SJSA1 (cell line): ENCODE measurements around the gene CTPS2. TPM values are rescaled to one million over a fixed set of nuclear protein-coding genes. Genes with fewer than 3 reads are reported as not detected.

Experiments used
- DNase-seq, 2 experiments: peaks; one replicate each; pipeline ENCODE4 v3.0.0-alpha.2; 2015 to 2020; ENCODE audit warnings: low spot score in 2 of 2, low read depth in 1 of 2
- H3K27ac ChIP-seq: fragments of 250-450 bp; sonication (Bioruptor Pico); 2 replicates; pipeline ENCODE4 v1.5.1; 2020; ENCODE audit warnings: mild to moderate bottlenecking, moderate library complexity
- H3K27me3 ChIP-seq: fragments of 250-450 bp; sonication (Bioruptor Pico); replicated peaks from 2 replicates; pipeline ENCODE4 v1.5.1; 2020; ENCODE audit warnings: mild to moderate bottlenecking, moderate library complexity
- H3K36me3 ChIP-seq: fragments of 250-450 bp; sonication (Bioruptor Pico); 2 replicates; pipeline ENCODE4 v1.5.1; 2020; ENCODE audit warnings: mild to moderate bottlenecking
- H3K4me1 ChIP-seq: fragments of 250-450 bp; sonication (Bioruptor Pico); replicated peaks from 2 replicates; pipeline ENCODE4 v1.6.1; 2021; ENCODE audit warnings: mild to moderate bottlenecking
- H3K4me3 ChIP-seq: fragments of 250-450 bp; sonication (Bioruptor Pico); 2 replicates; pipeline ENCODE4 v1.5.1; 2020; ENCODE audit warnings: mild to moderate bottlenecking
- H3K9me3 ChIP-seq: fragments of 250-450 bp; sonication (Bioruptor Pico); replicated peaks from 2 replicates; pipeline ENCODE4 v1.5.1; 2020; ENCODE audit warnings: mild to moderate bottlenecking
- total RNA-seq: library from RNA; depleted of rRNA; stranded (reverse); fragments of >200 nt; shearing (Covaris generic); gene quantifications from 2 replicates; pipeline ENCODE4 v1.2.3, GENCODE V29; 2014

CTPS2 gene
- total RNA-seq, 1 experiment from 2014 or later: 8.4 TPM

GRCh38 chrX:16702700-16703599 lies 9.5 kb downstream of the CTPS2 start:
- Histone ChIP-seq H3K36me3 (0 out of 2 replicates have a peak, but pooled peaks cover 3% of the 10 kb centered on the region), H3K9me3 (no peaks in the 10 kb centered on the region), H3K4me1 (peaks cover 4% of the 10 kb centered on the region; the same call in 1 of the 2 replicates), H3K27ac (no peak overlapping the region), H3K4me3 (no peak overlapping the region), H3K27me3 (no peaks in the 10 kb centered on the region)
- no peak for DNase-seq

- H3K27me3 ChIP-seq: no peaks in the 10 kb centered on the region
- H3K9me3 ChIP-seq: no peaks in the 10 kb centered on the region
- no peak overlapping the region for H3K4me3 ChIP-seq
- no peaks in the 10 kb centered on the region for H3K36me3 ChIP-seq
- no peak overlapping the region for H3K27ac ChIP-seq
- DNase-seq: no peak
- H3K4me1 ChIP-seq: no peaks in the 10 kb centered on the region
These were observed 11.7 kb downstream of the CTPS2 start for GRCh38 chrX:16700734-16701133.

- Histone ChIP-seq H3K27me3 (no peaks in the 10 kb centered on the region), H3K9me3 (no peaks in the 10 kb centered on the region), H3K4me1 (no peaks in the 10 kb centered on the region)
These were observed 13.1 kb downstream of the CTPS2 start for GRCh38 chrX:16699389-16699788.

GRCh38 chrX:16696956-16697355 lies 15.5 kb downstream of the CTPS2 start:
- H3K9me3 ChIP-seq: no peaks in the 10 kb centered on the region
- no peaks in the 10 kb centered on the region for H3K27me3 ChIP-seq
- H3K36me3 ChIP-seq: no peaks in the 10 kb centered on the region
- no peak for DNase-seq
- no peak overlapping the region for H3K4me3 ChIP-seq
- no peaks in the 10 kb centered on the region for H3K4me1 ChIP-seq
- H3K27ac ChIP-seq: no peak overlapping the region

More at GRCh38 chrX:16699389-16699788, 13.1 kb downstream of the CTPS2 start:
- Histone ChIP-seq H3K27ac (no peak overlapping the region), H3K4me3 (no peak overlapping the region), H3K36me3 (no peaks in the 10 kb centered on the region)
- no peak for DNase-seq

- Histone ChIP-seq H3K36me3 (no peaks in the 10 kb centered on the region), H3K4me1 (no peaks in the 10 kb centered on the region)
- peak; percentile 26 to 52 for DNase-seq
These were observed 17.3 kb downstream of the CTPS2 start for GRCh38 chrX:16695079-16695676.

GRCh38 chrX:16687514-16687913 lies 25.0 kb downstream of the CTPS2 start:
- no peaks in the 10 kb centered on the region for H3K4me1 ChIP-seq
- no peak overlapping the region for H3K27ac ChIP-seq
- no peaks in the 10 kb centered on the region for H3K27me3 ChIP-seq
- no peak for DNase-seq
- no peak overlapping the region for H3K4me3 ChIP-seq
- H3K9me3 ChIP-seq: no peaks in the 10 kb centered on the region
- H3K36me3 ChIP-seq: no peaks in the 10 kb centered on the region

More at GRCh38 chrX:16695079-16695676, 17.3 kb downstream of the CTPS2 start:
- H3K27me3 ChIP-seq: no peaks in the 10 kb centered on the region
- no peaks in the 10 kb centered on the region for H3K9me3 ChIP-seq
- H3K27ac ChIP-seq: no peak overlapping the region
- no peak overlapping the region for H3K4me3 ChIP-seq

GRCh38 chrX:16683007-16683664 lies 29.3 kb downstream of the CTPS2 start:
- Histone ChIP-seq H3K4me3 (no peak overlapping the region), H3K4me1 (no peaks in the 10 kb centered on the region), H3K27ac (no peak overlapping the region), H3K9me3 (no peaks in the 10 kb centered on the region), H3K27me3 (no peaks in the 10 kb centered on the region), H3K36me3 (no peaks in the 10 kb centered on the region)
- DNase-seq: no peak

GRCh38 chrX:16678689-16679088 lies 33.8 kb downstream of the CTPS2 start:
- H3K4me1 ChIP-seq: no peaks in the 10 kb centered on the region
- no peak overlapping the region for H3K4me3 ChIP-seq
- no peaks in the 10 kb centered on the region for H3K27me3 ChIP-seq
- H3K27ac ChIP-seq: no peak overlapping the region
- no peak for DNase-seq
- H3K9me3 ChIP-seq: no peaks in the 10 kb centered on the region
- H3K36me3 ChIP-seq: no peaks in the 10 kb centered on the region

- no peaks in the 10 kb centered on the region for H3K36me3 ChIP-seq
- no peaks in the 10 kb centered on the region for H3K9me3 ChIP-seq
- H3K4me1 ChIP-seq: peaks cover 17% of the 10 kb centered on the region
- no peak overlapping the region for H3K27ac ChIP-seq
- H3K4me3 ChIP-seq: no peak overlapping the region
- no peaks in the 10 kb centered on the region for H3K27me3 ChIP-seq
- peak in 1 of 2 experiments; percentile 49 for DNase-seq
These were observed 41.5 kb downstream of the CTPS2 start for GRCh38 chrX:16671005-16671404.

- Histone ChIP-seq H3K4me3 (no peak overlapping the region), H3K27me3 (no peaks in the 10 kb centered on the region), H3K4me1 (peaks cover 42% of the 10 kb centered on the region), H3K36me3 (no peaks in the 10 kb centered on the region), H3K9me3 (no peaks in the 10 kb centered on the region), H3K27ac (peak overlapping the region; percentile 93)
- peak; percentile 75 to 86 for DNase-seq
These were observed 45.9 kb downstream of the CTPS2 start for GRCh38 chrX:16666541-16666940.

GRCh38 chrX:16665089-16665488 lies 47.4 kb downstream of the CTPS2 start:
- peak in 1 of 2 experiments; percentile 48 for DNase-seq
- Histone ChIP-seq H3K27ac (peak overlapping the region; percentile 93), H3K4me1 (peaks cover 42% of the 10 kb centered on the region)

GRCh38 chrX:16664626-16665025 lies 47.8 kb downstream of the CTPS2 start:
- no peaks in the 10 kb centered on the region; the same call in 1 of the 2 replicates for H3K36me3 ChIP-seq
- no peak overlapping the region for H3K4me3 ChIP-seq
- DNase-seq: no peak
- H3K9me3 ChIP-seq: no peaks in the 10 kb centered on the region
- peak overlapping the region; percentile 93 for H3K27ac ChIP-seq
- peaks cover 46% of the 10 kb centered on the region for H3K4me1 ChIP-seq
- H3K27me3 ChIP-seq: no peaks in the 10 kb centered on the region

More at GRCh38 chrX:16665089-16665488, 47.4 kb downstream of the CTPS2 start:
- H3K27me3 ChIP-seq: no peaks in the 10 kb centered on the region
- no peaks in the 10 kb centered on the region for H3K9me3 ChIP-seq
- H3K4me3 ChIP-seq: no peak overlapping the region
- no peaks in the 10 kb centered on the region for H3K36me3 ChIP-seq

- no peak overlapping the region for H3K4me3 ChIP-seq
- peak in 1 of 2 experiments; percentile 32 for DNase-seq
- H3K27ac ChIP-seq: peak overlapping the region; percentile 93
- H3K4me1 ChIP-seq: peaks cover 52% of the 10 kb centered on the region
- H3K36me3 ChIP-seq: no peaks in the 10 kb centered on the region; the same call in 1 of the 2 replicates
- H3K9me3 ChIP-seq: no peaks in the 10 kb centered on the region
- H3K27me3 ChIP-seq: no peaks in the 10 kb centered on the region
These were observed 48.4 kb downstream of the CTPS2 start for GRCh38 chrX:16664074-16664473.
